Liver (tissue), 9 donors: Measurements from ENCODE around the gene ARMC9. TPM values are rescaled to one million over a fixed set of nuclear protein-coding genes. Genes with fewer than 3 reads are reported as not detected.

Experiments used
- DNase-seq: peaks from one replicate; pipeline ENCODE4 v3.0.0-alpha.2; 2017; ENCODE audit warnings: low spot score
- H3K27ac ChIP-seq, 2 donors: one replicate each; pipeline ENCODE4 v1.7.0; 2013; ENCODE audit warnings: inconsistent platforms in 2 of 2, low read length in 2 of 2, control low read depth in 1 of 2, low read depth in 1 of 2, mild to moderate bottlenecking in 1 of 2
- H3K27me3 ChIP-seq, 4 donors: one replicate each; pipeline versions ENCODE4 v1.6.1 to v1.7.0; 2013; ENCODE audit warnings: low read length in 3 of 4, inconsistent platforms in 1 of 4, mild to moderate bottlenecking in 1 of 4, moderate library complexity in 1 of 4; ENCODE audit not compliant: control insufficient read depth in 4 of 4, insufficient read depth in 4 of 4
- H3K36me3 ChIP-seq, 4 donors: one replicate each; pipeline versions ENCODE4 v1.6.1 to v1.7.0; 2013; ENCODE audit warnings: low read length in 3 of 4, mild to moderate bottlenecking in 3 of 4, low read depth in 1 of 4, moderate library complexity in 1 of 4; ENCODE audit not compliant: control insufficient read depth in 4 of 4, insufficient read depth in 3 of 4
- H3K4me1 ChIP-seq, 4 donors: one replicate each; pipeline versions ENCODE4 v1.6.1 to v1.7.0; 2013; ENCODE audit warnings: low read length in 3 of 4, mild to moderate bottlenecking in 3 of 4, moderate library complexity in 1 of 4; ENCODE audit not compliant: control insufficient read depth in 4 of 4, insufficient read depth in 4 of 4
- H3K4me3 ChIP-seq, 3 donors: one replicate each; pipeline versions ENCODE4 v1.6.1 to v1.7.0; 2013; ENCODE audit warnings: low read length in 3 of 3, control low read depth in 1 of 3, low read depth in 1 of 3, mild to moderate bottlenecking in 1 of 3
- H3K9ac ChIP-seq, 2 donors: one replicate each; pipeline ENCODE4 v1.7.0; 2013; ENCODE audit warnings: low read length in 2 of 2, mild to moderate bottlenecking in 2 of 2, moderate library complexity in 2 of 2, control low read depth in 1 of 2, low read depth in 1 of 2
- H3K9me3 ChIP-seq, 4 donors: one replicate each; pipeline versions ENCODE4 v1.6.1 to v1.7.0; 2013; ENCODE audit warnings: low read length in 3 of 4; ENCODE audit not compliant: control insufficient read depth in 4 of 4
- ATF3 ChIP-seq: IDR thresholded peaks from 2 replicates; pipeline ENCODE4 v1.6.1; 2016; ENCODE audit warnings: antibody characterized with exemption
- CTCF ChIP-seq: fragments of 150-350 bp; IDR thresholded peaks from 2 replicates; pipeline ENCODE4 v1.5.1; 2017; ENCODE audit warnings: improper control_type of control experiment, low read depth, low read length; ENCODE audit not compliant: missing input control
- EGR1 ChIP-seq, 2 donors: IDR thresholded peaks; 2 replicates each; pipeline ENCODE4 v1.6.1; 2016 to 2018; ENCODE audit warnings: antibody characterized with exemption in 2 of 2, low read depth in 2 of 2
- FOXA2 ChIP-seq: IDR thresholded peaks from 2 replicates; pipeline ENCODE4 v1.6.1; 2016; ENCODE audit warnings: antibody characterized with exemption
- GABPA ChIP-seq, 2 donors: IDR thresholded peaks in 1 of 2; conservative IDR thresholded peaks in 1 of 2; 2 replicates each; pipeline ENCODE4 v1.6.1; 2016; ENCODE audit warnings: antibody characterized with exemption in 2 of 2, mild to moderate bottlenecking in 1 of 2, moderate library complexity in 1 of 2
- HNF4A ChIP-seq, 2 donors: conservative IDR thresholded peaks; 2 replicates each; pipeline ENCODE4 v1.6.1; 2016; ENCODE audit warnings: antibody characterized with exemption in 2 of 2, mild to moderate bottlenecking in 2 of 2
- HNF4G ChIP-seq: IDR thresholded peaks from 2 replicates; pipeline ENCODE4 v1.6.1; 2016; ENCODE audit warnings: antibody characterized with exemption
- JUND ChIP-seq, 2 donors: IDR thresholded peaks; 2 replicates each; pipeline ENCODE4 v1.6.1; 2016; ENCODE audit warnings: antibody characterized with exemption in 2 of 2
- MAX ChIP-seq: IDR thresholded peaks from 2 replicates; pipeline ENCODE4 v1.6.1; 2016; ENCODE audit warnings: antibody characterized with exemption
- NR2F2 ChIP-seq: IDR thresholded peaks from 2 replicates; pipeline ENCODE4 v1.6.1; 2016; ENCODE audit warnings: antibody characterized with exemption
- RAD21 ChIP-seq, 2 donors: IDR thresholded peaks; 2 replicates each; pipeline ENCODE4 v1.6.1; 2016; ENCODE audit warnings: antibody characterized with exemption in 2 of 2, mild to moderate bottlenecking in 2 of 2
- REST ChIP-seq: IDR thresholded peaks from 2 replicates; pipeline ENCODE4 v1.6.1; 2016; ENCODE audit warnings: antibody characterized with exemption, mild to moderate bottlenecking
- RXRA ChIP-seq, 2 donors: IDR thresholded peaks; 2 replicates each; pipeline ENCODE4 v1.6.1; 2017 to 2018; ENCODE audit warnings: antibody characterized with exemption in 2 of 2, mild to moderate bottlenecking in 1 of 2
- SP1 ChIP-seq: IDR thresholded peaks from 2 replicates; pipeline ENCODE4 v1.6.1; 2018; ENCODE audit warnings: antibody characterized with exemption, mild to moderate bottlenecking
- TAF1 ChIP-seq: conservative IDR thresholded peaks from 2 replicates; pipeline ENCODE4 v1.6.1; 2016; ENCODE audit warnings: antibody characterized with exemption, mild to moderate bottlenecking
- YY1 ChIP-seq: IDR thresholded peaks from 2 replicates; pipeline ENCODE4 v1.6.1; 2016; ENCODE audit warnings: antibody characterized with exemption, mild to moderate bottlenecking
- ZBTB33 ChIP-seq: IDR thresholded peaks from 2 replicates; pipeline ENCODE4 v1.6.1; 2016; ENCODE audit warnings: antibody characterized with exemption
- WGBS: extraction: QIAGEN DNeasy Blood & Tissue Kit; methylation state at CpG from one replicate; pipeline ENCODE4 v1.1.7; 2013; 5-methylcytosine and 5-hydroxymethylcytosine counted together
- polyA plus RNA-seq, 2 donors: library from polyadenylated mRNA; stranded (reverse) in 1 of 2; unstranded in 1 of 2; fragments of 200-250 nt in 1 of 2; fragments of >200 nt in 1 of 2; fragmentation: Nextera tagmentation in 1 of 2; extraction: Ambion mirVana in 1 of 2; gene quantifications; one replicate each; pipeline versions ENCODE4 v1.2.1 to v1.2.3, GENCODE V29; 2013 to 2015
- total RNA-seq, 2 donors: library from RNA; depleted of rRNA; stranded (reverse); fragments of >200 nt; gene quantifications; one replicate each; pipeline ENCODE4 v1.2.3, GENCODE V29; 2014
- donor health status: healthy.
- donor health status: healthy.
- donor health status: healthy.
- donor health status: healthy.
- donor health status: healthy.

ARMC9 gene
- total and polyA plus RNA-seq, 4 donors = 1.1 to 2.3 (median 1.8) TPM

GRCh38 chr2:231200805-231201474 is 2.5 kb downstream of the ARMC9 start:
- WGBS = 92% methylated on average over 3 of the region's 3 CpGs
- TF ChIP-seq JUND (IDR thresholded peaks at IDR 0.05) = no peak
- no peak for TF ChIP-seq HNF4A (conservative IDR thresholded peaks at IDR 0.05)
- TF ChIP-seq TAF1 = no peak
- no peak for TF ChIP-seq RAD21 (IDR thresholded peaks at IDR 0.05)
- TF ChIP-seq RXRA (IDR thresholded peaks at IDR 0.05) = no peak
- no peak for TF ChIP-seq NR2F2
- TF ChIP-seq REST = no peak
- TF ChIP-seq HNF4G = no peak
- TF ChIP-seq SP1 = no peak
- TF ChIP-seq GABPA (IDR thresholded peaks at IDR 0.05 in 1 of 2, conservative IDR thresholded peaks at IDR 0.05 in 1 of 2) = no peak
- no peak for TF ChIP-seq YY1
- TF ChIP-seq ATF3 = no peak
- no peak for TF ChIP-seq CTCF
- Histone ChIP-seq H3K9me3 (no peaks in the 10 kb centered on the region), H3K4me1 (peaks cover 0 to 14% (median 9%) of the 10 kb centered on the region in 4 donors), H3K27ac (no peak overlapping the region), H3K9ac (no peak overlapping the region), H3K4me3 (no peak overlapping the region), H3K36me3 (no peaks in the 10 kb centered on the region), H3K27me3 (no peaks in the 10 kb centered on the region)
- no peak for DNase-seq

GRCh38 chr2:231201475-231201814 is 3.0 kb downstream of the ARMC9 start:
- no peaks in the 10 kb centered on the region for H3K27me3 ChIP-seq
- peaks cover 0 to 14% (median 9%) of the 10 kb centered on the region in 4 donors for H3K4me1 ChIP-seq
- H3K36me3 ChIP-seq = no peaks in the 10 kb centered on the region
- no peaks in the 10 kb centered on the region for H3K9me3 ChIP-seq
- no peak for TF ChIP-seq NR2F2
- H3K4me3 ChIP-seq = no peak overlapping the region
- H3K27ac ChIP-seq = no peak overlapping the region
- DNase-seq = no peak
- no peak overlapping the region for H3K9ac ChIP-seq
- WGBS = 84% methylated on average over 4 of the region's 4 CpGs

GRCh38 chr2:231203087-231203486 is 4.7 kb downstream of the ARMC9 start:
- DNase-seq = no peak
- Histone ChIP-seq H3K9ac (no peak overlapping the region), H3K4me1 (peaks cover 0 to 9% (median 4%) of the 10 kb centered on the region in 4 donors), H3K36me3 (no peaks in the 10 kb centered on the region), H3K4me3 (no peak overlapping the region), H3K9me3 (no peaks in the 10 kb centered on the region), H3K27ac (no peak overlapping the region), H3K27me3 (no peaks in the 10 kb centered on the region)
- WGBS = 95% methylated on average over 7 of the region's 7 CpGs
- TF ChIP-seq JUND (IDR thresholded peaks at IDR 0.05) (no peak), ATF3 (no peak), TAF1 (no peak), MAX (no peak), NR2F2 (no peak), RAD21 (IDR thresholded peaks at IDR 0.05) (no peak), CTCF (no peak), HNF4G (no peak), FOXA2 (no peak), YY1 (no peak), HNF4A (conservative IDR thresholded peaks at IDR 0.05) (no peak), ZBTB33 (no peak), RXRA (IDR thresholded peaks at IDR 0.05) (no peak), EGR1 (IDR thresholded peaks at IDR 0.05; ENCODE audit: low read depth in 2 of 2) (no peak)
